ENCODE measurements around the gene MAPK6. TPM values are rescaled to one million over a fixed set of nuclear protein-coding genes. Genes with fewer than 3 reads are reported as not detected.

The MAPK6 gene
- total RNA-seq, 1 donor from 2014 or later, result 98.2 TPM

DNA sequence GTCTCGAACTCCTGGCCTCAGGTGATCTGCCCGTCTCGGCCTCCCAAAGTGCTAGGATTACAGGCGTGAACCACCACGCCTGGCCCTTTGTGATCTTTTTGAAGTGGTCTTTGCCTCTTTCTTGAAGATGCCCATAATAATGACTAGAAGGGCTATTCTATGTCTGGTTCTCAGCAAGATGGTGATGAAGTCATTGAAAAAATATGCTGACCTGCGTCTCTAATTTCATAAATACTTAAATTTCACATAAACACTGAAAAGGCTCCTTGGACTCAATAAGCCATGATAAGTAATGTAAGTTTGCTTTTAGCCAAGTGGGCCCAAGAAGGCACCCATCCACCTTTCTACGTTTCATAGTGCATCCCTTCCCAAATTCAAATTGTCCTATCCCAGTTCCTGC is 775 bp upstream of the MAPK6 start:
- DNase-seq (ENCODE audit: low read depth), result peak; percentile 59
- FAIRE-seq, result no peak
- peak overlapping the region; percentile 62 for H3K4me3 ChIP-seq (ENCODE audit: insufficient read depth, low read depth, low read length)

DNA sequence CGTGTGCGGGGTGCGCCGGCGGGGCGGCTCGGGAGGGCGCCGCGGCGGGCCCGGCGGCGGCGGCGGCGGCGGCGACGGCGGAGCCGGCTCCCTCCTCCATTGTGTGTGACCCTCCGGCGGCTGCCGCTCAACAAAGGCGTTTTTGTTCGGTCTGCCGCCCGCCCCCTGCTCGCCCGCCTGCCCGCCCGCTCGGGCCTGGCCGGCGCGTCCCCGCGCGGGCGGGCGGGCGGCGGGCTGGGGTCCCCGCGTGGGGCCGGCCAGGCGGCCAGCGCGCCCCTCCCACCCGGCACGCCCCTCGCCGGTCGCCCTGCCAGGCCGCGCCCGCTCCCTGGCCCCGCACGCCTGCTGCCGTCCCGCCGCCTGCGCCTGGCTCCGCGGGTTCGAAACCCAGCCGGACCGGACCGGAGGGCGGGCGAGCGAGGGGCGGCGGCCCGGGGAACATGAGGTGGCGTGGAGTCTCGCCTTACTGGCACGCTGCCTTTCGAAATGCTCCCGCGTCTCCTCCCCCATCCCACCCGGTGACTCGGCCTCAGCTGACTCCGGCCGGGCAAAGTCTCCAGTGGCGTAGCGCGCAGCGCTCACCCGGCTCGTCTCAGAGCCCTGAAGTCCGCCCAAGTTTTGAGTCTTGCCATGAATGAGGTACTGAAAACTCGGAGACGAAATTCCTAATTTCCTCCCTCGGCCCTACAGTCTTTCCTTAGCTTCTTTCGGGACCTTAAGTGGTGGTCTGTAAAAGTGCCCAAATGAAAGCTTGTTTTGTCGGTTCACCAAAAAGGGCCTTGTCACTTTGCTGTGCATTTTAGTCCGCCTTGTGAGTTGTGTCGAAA is 588 bp downstream of the MAPK6 start:
- Histone ChIP-seq H4K20me1 (ENCODE audit: insufficient read depth, low read length) (peaks cover 16% of the 10 kb centered on the region), H3K9ac (ENCODE audit: low read length) (peak overlapping the region; percentile 100), H3K36me3 (ENCODE audit: insufficient read depth, low read length) (no peaks in the 10 kb centered on the region), H3K4me2 (ENCODE audit: low read length) (peak overlapping the region; percentile 84), H3K79me2 (ENCODE audit: insufficient read depth, low read length) (peaks cover 50% of the 10 kb centered on the region), H2AFZ (ENCODE audit: low read depth, low read length) (no peak overlapping the region), H3K4me1 (ENCODE audit: insufficient read depth, low read length) (peaks cover 17% of the 10 kb centered on the region), H3K27ac (ENCODE audit: low read depth, low read length) (peak overlapping the region; percentile 98), H3K4me3 (ENCODE audit: insufficient read depth, low read depth, low read length) (peak overlapping the region; percentile 99), H3K27me3 (ENCODE audit: insufficient read depth, low read length) (no peaks in the 10 kb centered on the region), H3K9me3 (ENCODE audit: insufficient read depth, low read depth, low read length) (no peaks in the 10 kb centered on the region)
- Mint-ChIP-seq H3K27me3 (ENCODE audit: low read depth, unreplicated experiment) (no peaks in the 10 kb centered on the region), H3K9me3 (ENCODE audit: unreplicated experiment) (peaks cover 5% of the 10 kb centered on the region), H3K4me3 (ENCODE audit: unreplicated experiment) (peak overlapping the region; percentile 97), H3K4me1 (ENCODE audit: low read depth, unreplicated experiment) (peaks cover 19% of the 10 kb centered on the region), H3K36me3 (ENCODE audit: low read depth, unreplicated experiment) (peaks cover 2% of the 10 kb centered on the region), H3K27ac (ENCODE audit: unreplicated experiment) (peak overlapping the region; percentile 99)
- FAIRE-seq (no peak), DNase-seq (ENCODE audit: low read depth) (peak; percentile 75)
- TF ChIP-seq EZH2 (IDR thresholded peaks at IDR 0.05; ENCODE audit: insufficient read depth, low read length), result no peak
- TF ChIP-seq, protein P1, sequence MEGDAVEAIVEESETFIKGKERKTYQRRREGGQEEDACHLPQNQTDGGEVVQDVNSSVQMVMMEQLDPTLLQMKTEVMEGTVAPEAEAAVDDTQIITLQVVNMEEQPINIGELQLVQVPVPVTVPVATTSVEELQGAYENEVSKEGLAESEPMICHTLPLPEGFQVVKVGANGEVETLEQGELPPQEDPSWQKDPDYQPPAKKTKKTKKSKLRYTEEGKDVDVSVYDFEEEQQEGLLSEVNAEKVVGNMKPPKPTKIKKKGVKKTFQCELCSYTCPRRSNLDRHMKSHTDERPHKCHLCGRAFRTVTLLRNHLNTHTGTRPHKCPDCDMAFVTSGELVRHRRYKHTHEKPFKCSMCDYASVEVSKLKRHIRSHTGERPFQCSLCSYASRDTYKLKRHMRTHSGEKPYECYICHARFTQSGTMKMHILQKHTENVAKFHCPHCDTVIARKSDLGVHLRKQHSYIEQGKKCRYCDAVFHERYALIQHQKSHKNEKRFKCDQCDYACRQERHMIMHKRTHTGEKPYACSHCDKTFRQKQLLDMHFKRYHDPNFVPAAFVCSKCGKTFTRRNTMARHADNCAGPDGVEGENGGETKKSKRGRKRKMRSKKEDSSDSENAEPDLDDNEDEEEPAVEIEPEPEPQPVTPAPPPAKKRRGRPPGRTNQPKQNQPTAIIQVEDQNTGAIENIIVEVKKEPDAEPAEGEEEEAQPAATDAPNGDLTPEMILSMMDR (IDR thresholded peaks at IDR 0.05; ENCODE audit: insufficient read depth, low read depth, low read length), result no peak

More for the DNA sequence above, 775 bp upstream of the MAPK6 start:
- peak overlapping the region; percentile 90 for H3K4me3 Mint-ChIP-seq (ENCODE audit: unreplicated experiment)
- peaks cover 2% of the 10 kb centered on the region for H3K36me3 Mint-ChIP-seq (ENCODE audit: low read depth, unreplicated experiment)
- peaks cover 17% of the 10 kb centered on the region for H3K4me1 ChIP-seq (ENCODE audit: insufficient read depth, low read length)
- peaks cover 7% of the 10 kb centered on the region for H4K20me1 ChIP-seq (ENCODE audit: insufficient read depth, low read length)
- H3K9me3 Mint-ChIP-seq (ENCODE audit: unreplicated experiment), result peaks cover 5% of the 10 kb centered on the region
- H3K9me3 ChIP-seq (ENCODE audit: insufficient read depth, low read depth, low read length), result no peaks in the 10 kb centered on the region
- peak overlapping the region; percentile 84 for H3K4me2 ChIP-seq (ENCODE audit: low read length)
- H3K27me3 ChIP-seq (ENCODE audit: insufficient read depth, low read length), result no peaks in the 10 kb centered on the region
- peak overlapping the region; percentile 83 for H2AFZ ChIP-seq (ENCODE audit: low read depth, low read length)
- H3K27me3 Mint-ChIP-seq (ENCODE audit: low read depth, unreplicated experiment), result no peaks in the 10 kb centered on the region
- TF ChIP-seq, protein P1 (IDR thresholded peaks at IDR 0.05; ENCODE audit: insufficient read depth, low read depth, low read length), result no peak
- TF ChIP-seq EZH2 (IDR thresholded peaks at IDR 0.05; ENCODE audit: insufficient read depth, low read length), result no peak
- H3K9ac ChIP-seq (ENCODE audit: low read length), result peak overlapping the region; percentile 100
- H3K27ac Mint-ChIP-seq (ENCODE audit: unreplicated experiment), result peak overlapping the region; percentile 51
- H3K27ac ChIP-seq (ENCODE audit: low read depth, low read length), result peak overlapping the region; percentile 98
- peaks cover 19% of the 10 kb centered on the region for H3K4me1 Mint-ChIP-seq (ENCODE audit: low read depth, unreplicated experiment)
- H3K36me3 ChIP-seq (ENCODE audit: insufficient read depth, low read length), result no peaks in the 10 kb centered on the region
- H3K79me2 ChIP-seq (ENCODE audit: insufficient read depth, low read length), result peaks cover 36% of the 10 kb centered on the region
